ENCODE results near the gene IL20. TPM values are rescaled to one million over a fixed set of nuclear protein-coding genes. Genes with fewer than 3 reads are reported as not detected.
"Not testable (repeated sequence)": the region's sequence is repeated elsewhere in the genome, so short reads cannot be mapped to it uniquely, and the experiment has no call there.

Gene IL20
- total RNA-seq, 2 experiments from 2014 or later = not detected

- no peaks in the 10 kb centered on the region for H3K9me3 ChIP-seq (ENCODE audit: low read length)
- no peaks in the 10 kb centered on the region for H3K9me2 ChIP-seq (ENCODE audit: insufficient read depth, low read length)
- no peak overlapping the region for H3K4me3 ChIP-seq (ENCODE audit: low read depth, low read length, poor library complexity, severe bottlenecking)
- CTCF ChIA-PET (ENCODE audit: unreplicated experiment) = no interaction called here
- no peaks in the 10 kb centered on the region for H3K4me1 ChIP-seq (ENCODE audit: insufficient read depth, low read length, poor library complexity, severe bottlenecking)
- POLR2A ChIA-PET = interaction anchor here (0.7 kb wide), 1 partner anchor 196 kb away, joined by 3 read pairs; no protein-coding TSS in a partner anchor
- no peaks in the 10 kb centered on the region for H4K20me1 ChIP-seq (ENCODE audit: insufficient read depth, low read length)
- intact Hi-C loops (cut with micrococcal nuclease; ENCODE audit: unreplicated experiment) = no loop called here
- H3K36me3 ChIP-seq (ENCODE audit: insufficient read depth, low read length) = no peaks in the 10 kb centered on the region
- no peak overlapping the region for H2AFZ ChIP-seq (ENCODE audit: low read length)
- no peaks in the 10 kb centered on the region for H3K79me2 ChIP-seq (ENCODE audit: insufficient read depth, low read depth, low read length)
- no peak overlapping the region for H3K27ac ChIP-seq (ENCODE audit: low read depth, low read length, poor library complexity, severe bottlenecking)
- no TSS peak for BruUV-seq (replicated peaks)
- no peak for TF ChIP-seq CTCF (conservative IDR thresholded peaks at IDR 0.05; ENCODE audit: low read length)
- no peak for TF ChIP-seq EZH2phosphoT487 (IDR thresholded peaks at IDR 0.05; ENCODE audit: borderline replicate concordance, low read depth, low read length)
- DNase-seq (ENCODE audit: low spot score) = no peak
- no peak overlapping the region for H3K4me2 ChIP-seq (ENCODE audit: low read length)
These were observed 15.0 kb upstream of the IL20 start for GRCh38 chr1:206850401-206850800.

- no peak overlapping the region for H3K4me3 ChIP-seq (ENCODE audit: low read depth, low read length, poor library complexity, severe bottlenecking)
- no peaks in the 10 kb centered on the region for H3K79me2 ChIP-seq (ENCODE audit: insufficient read depth, low read depth, low read length)
- intact Hi-C loops (cut with micrococcal nuclease; ENCODE audit: unreplicated experiment) = no loop called here
- H2AFZ ChIP-seq (ENCODE audit: low read length) = no peak overlapping the region
- no peaks in the 10 kb centered on the region for H3K9me2 ChIP-seq (ENCODE audit: insufficient read depth, low read length)
- no peak overlapping the region for H3K27ac ChIP-seq (ENCODE audit: low read depth, low read length, poor library complexity, severe bottlenecking)
- POLR2A ChIA-PET = no interaction called here
- DNase-seq (ENCODE audit: low spot score) = no peak
- TF ChIP-seq CTCF (conservative IDR thresholded peaks at IDR 0.05; ENCODE audit: low read length) (no peak), EZH2phosphoT487 (IDR thresholded peaks at IDR 0.05; ENCODE audit: borderline replicate concordance, low read depth, low read length) (no peak)
- H3K4me1 ChIP-seq (ENCODE audit: insufficient read depth, low read length, poor library complexity, severe bottlenecking) = no peaks in the 10 kb centered on the region
- no peak overlapping the region for H3K4me2 ChIP-seq (ENCODE audit: low read length)
- H4K20me1 ChIP-seq (ENCODE audit: insufficient read depth, low read length) = no peaks in the 10 kb centered on the region
- no peaks in the 10 kb centered on the region for H3K9me3 ChIP-seq (ENCODE audit: low read length)
- CTCF ChIA-PET (ENCODE audit: unreplicated experiment) = no interaction called here
- no peaks in the 10 kb centered on the region for H3K36me3 ChIP-seq (ENCODE audit: insufficient read depth, low read length)
- no TSS peak for BruUV-seq (replicated peaks)
These were observed 13.9 kb upstream of the IL20 start for GRCh38 chr1:206851341-206852010.

GRCh38 chr1:206852662-206853061, 12.8 kb upstream of the IL20 start:
- not testable (repeated sequence) for H2AFZ ChIP-seq (ENCODE audit: low read length); DNase-seq (ENCODE audit: low spot score); BruUV-seq (replicated peaks)

GRCh38 chr1:206853696-206854095, 11.7 kb upstream of the IL20 start:
- H3K4me3 ChIP-seq (ENCODE audit: low read depth, low read length, poor library complexity, severe bottlenecking); H3K4me1 ChIP-seq (ENCODE audit: insufficient read depth, low read length, poor library complexity, severe bottlenecking); intact Hi-C loops (cut with micrococcal nuclease; ENCODE audit: unreplicated experiment); H3K79me2 ChIP-seq (ENCODE audit: insufficient read depth, low read depth, low read length); H3K27ac ChIP-seq (ENCODE audit: low read depth, low read length, poor library complexity, severe bottlenecking); H3K4me2 ChIP-seq (ENCODE audit: low read length); H2AFZ ChIP-seq (ENCODE audit: low read length); DNase-seq (ENCODE audit: low spot score); BruUV-seq (replicated peaks); H4K20me1 ChIP-seq (ENCODE audit: insufficient read depth, low read length); H3K36me3 ChIP-seq (ENCODE audit: insufficient read depth, low read length); H3K9me2 ChIP-seq (ENCODE audit: insufficient read depth, low read length); CTCF ChIA-PET (ENCODE audit: unreplicated experiment); H3K9me3 ChIP-seq (ENCODE audit: low read length): not testable (repeated sequence)
- POLR2A ChIA-PET = interaction anchor here (1.5 kb wide), 1 partner anchor 22 kb away, joined by 4 read pairs; no protein-coding TSS in a partner anchor

More at GRCh38 chr1:206852662-206853061, 12.8 kb upstream of the IL20 start:
- H3K4me1 ChIP-seq (ENCODE audit: insufficient read depth, low read length, poor library complexity, severe bottlenecking); H3K9me3 ChIP-seq (ENCODE audit: low read length); H3K79me2 ChIP-seq (ENCODE audit: insufficient read depth, low read depth, low read length); H4K20me1 ChIP-seq (ENCODE audit: insufficient read depth, low read length); intact Hi-C loops (cut with micrococcal nuclease; ENCODE audit: unreplicated experiment); H3K9me2 ChIP-seq (ENCODE audit: insufficient read depth, low read length); H3K27ac ChIP-seq (ENCODE audit: low read depth, low read length, poor library complexity, severe bottlenecking); H3K4me3 ChIP-seq (ENCODE audit: low read depth, low read length, poor library complexity, severe bottlenecking); H3K4me2 ChIP-seq (ENCODE audit: low read length); H3K36me3 ChIP-seq (ENCODE audit: insufficient read depth, low read length): not testable (repeated sequence)
- POLR2A ChIA-PET = interaction anchor here (1.5 kb wide), 1 partner anchor 21 kb away, joined by 4 read pairs; no protein-coding TSS in a partner anchor
- CTCF ChIA-PET (ENCODE audit: unreplicated experiment) = interaction anchor here (0.6 kb wide), 1 partner anchor 18 kb away, joined by 3 read pairs; no protein-coding TSS in a partner anchor

All from OCI-LY7 (cell line).